ENCODE results near the gene CACNA2D2.

Gene CACNA2D2

DNA sequence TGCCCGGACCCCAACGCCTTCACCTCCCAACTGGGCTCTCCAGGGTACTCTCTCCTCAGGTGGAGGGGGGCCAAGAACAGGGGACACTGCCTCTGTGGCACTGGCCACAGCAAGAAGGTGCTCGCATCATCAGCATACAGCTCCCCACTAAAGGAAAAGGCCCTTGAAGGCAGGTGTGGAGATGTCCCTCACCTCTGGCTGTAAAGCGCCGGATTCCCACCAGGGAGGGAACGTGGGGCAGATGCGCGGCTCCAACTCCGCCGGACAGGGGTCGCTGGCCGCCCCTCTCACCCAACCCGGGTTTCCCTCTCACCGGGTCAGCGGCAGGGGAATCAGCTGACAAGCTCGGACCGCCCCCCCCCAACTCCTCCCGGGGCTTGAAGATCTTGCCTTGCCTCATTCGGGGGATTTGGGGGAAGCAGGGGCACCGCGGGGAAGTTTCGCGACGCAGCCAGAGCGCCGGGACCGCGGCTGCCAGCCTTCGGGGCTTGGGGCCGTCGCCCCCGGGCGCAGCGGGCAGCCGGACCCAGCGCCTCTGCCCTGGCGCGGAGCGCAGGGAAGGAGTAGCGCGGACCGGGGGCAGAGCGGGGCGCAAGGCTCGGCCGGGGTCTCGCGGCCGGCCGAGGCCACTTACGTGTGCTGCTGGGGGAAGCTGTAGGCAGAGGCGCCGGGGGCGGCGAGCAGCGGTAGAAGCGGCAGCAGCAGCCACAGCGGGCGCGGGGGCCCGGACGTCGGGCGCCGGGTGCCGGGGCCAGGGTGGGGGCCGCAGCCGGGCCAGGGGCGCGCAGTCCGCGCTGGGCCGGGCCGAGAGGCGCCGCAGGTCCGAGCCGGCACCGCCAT is 630 bp downstream of the CACNA2D2 start:
- Histone ChIP-seq H3K27me3 (ENCODE audit: insufficient read depth, poor library complexity, severe bottlenecking) (peaks cover 34% of the 10 kb centered on the region), H3K27ac (replicated peaks) (no peak overlapping the region), H3K4me3 (replicated peaks; ENCODE audit: insufficient read depth, low read length) (no peak overlapping the region)
- no peak for DNase-seq (ENCODE audit: low read depth in 1 of 2, low spot score in 1 of 2)
- TF ChIP-seq, protein P1, sequence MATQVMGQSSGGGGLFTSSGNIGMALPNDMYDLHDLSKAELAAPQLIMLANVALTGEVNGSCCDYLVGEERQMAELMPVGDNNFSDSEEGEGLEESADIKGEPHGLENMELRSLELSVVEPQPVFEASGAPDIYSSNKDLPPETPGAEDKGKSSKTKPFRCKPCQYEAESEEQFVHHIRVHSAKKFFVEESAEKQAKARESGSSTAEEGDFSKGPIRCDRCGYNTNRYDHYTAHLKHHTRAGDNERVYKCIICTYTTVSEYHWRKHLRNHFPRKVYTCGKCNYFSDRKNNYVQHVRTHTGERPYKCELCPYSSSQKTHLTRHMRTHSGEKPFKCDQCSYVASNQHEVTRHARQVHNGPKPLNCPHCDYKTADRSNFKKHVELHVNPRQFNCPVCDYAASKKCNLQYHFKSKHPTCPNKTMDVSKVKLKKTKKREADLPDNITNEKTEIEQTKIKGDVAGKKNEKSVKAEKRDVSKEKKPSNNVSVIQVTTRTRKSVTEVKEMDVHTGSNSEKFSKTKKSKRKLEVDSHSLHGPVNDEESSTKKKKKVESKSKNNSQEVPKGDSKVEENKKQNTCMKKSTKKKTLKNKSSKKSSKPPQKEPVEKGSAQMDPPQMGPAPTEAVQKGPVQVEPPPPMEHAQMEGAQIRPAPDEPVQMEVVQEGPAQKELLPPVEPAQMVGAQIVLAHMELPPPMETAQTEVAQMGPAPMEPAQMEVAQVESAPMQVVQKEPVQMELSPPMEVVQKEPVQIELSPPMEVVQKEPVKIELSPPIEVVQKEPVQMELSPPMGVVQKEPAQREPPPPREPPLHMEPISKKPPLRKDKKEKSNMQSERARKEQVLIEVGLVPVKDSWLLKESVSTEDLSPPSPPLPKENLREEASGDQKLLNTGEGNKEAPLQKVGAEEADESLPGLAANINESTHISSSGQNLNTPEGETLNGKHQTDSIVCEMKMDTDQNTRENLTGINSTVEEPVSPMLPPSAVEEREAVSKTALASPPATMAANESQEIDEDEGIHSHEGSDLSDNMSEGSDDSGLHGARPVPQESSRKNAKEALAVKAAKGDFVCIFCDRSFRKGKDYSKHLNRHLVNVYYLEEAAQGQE (IDR thresholded peaks at IDR 0.05; ENCODE audit: insufficient replicate concordance, low read depth) = no peak
- TF ChIP-seq GABPA (IDR thresholded peaks at IDR 0.05; ENCODE audit: low read depth) (no peak), POLR2AphosphoS5 (IDR thresholded peaks at IDR 0.05; ENCODE audit: low read depth) (no peak), SPI1 (IDR thresholded peaks at IDR 0.05; ENCODE audit: borderline replicate concordance, low read depth) (no peak)
- TF ChIP-seq, protein P2, sequence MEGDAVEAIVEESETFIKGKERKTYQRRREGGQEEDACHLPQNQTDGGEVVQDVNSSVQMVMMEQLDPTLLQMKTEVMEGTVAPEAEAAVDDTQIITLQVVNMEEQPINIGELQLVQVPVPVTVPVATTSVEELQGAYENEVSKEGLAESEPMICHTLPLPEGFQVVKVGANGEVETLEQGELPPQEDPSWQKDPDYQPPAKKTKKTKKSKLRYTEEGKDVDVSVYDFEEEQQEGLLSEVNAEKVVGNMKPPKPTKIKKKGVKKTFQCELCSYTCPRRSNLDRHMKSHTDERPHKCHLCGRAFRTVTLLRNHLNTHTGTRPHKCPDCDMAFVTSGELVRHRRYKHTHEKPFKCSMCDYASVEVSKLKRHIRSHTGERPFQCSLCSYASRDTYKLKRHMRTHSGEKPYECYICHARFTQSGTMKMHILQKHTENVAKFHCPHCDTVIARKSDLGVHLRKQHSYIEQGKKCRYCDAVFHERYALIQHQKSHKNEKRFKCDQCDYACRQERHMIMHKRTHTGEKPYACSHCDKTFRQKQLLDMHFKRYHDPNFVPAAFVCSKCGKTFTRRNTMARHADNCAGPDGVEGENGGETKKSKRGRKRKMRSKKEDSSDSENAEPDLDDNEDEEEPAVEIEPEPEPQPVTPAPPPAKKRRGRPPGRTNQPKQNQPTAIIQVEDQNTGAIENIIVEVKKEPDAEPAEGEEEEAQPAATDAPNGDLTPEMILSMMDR (IDR thresholded peaks at IDR 0.05; ENCODE audit: insufficient read depth, low read length) = no peak

DNA sequence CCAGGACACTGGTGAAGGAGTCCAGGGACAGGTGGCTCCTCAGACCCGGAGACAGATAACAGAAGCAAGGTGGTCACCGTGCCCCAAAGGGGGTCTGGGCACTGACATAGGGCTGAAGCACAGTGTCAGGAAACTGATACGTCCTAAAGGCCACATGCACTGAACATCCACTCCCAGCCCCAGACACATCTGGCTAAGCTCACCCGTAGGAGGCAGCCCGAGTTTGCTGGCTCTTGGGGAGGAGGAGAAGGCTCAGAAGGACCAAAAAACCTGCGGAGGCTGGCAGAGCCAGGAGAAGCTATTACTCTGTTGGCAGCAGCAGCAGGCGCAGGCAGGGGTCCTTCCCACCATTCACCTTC is 1.2 kb downstream of the CACNA2D2 start:
- TF ChIP-seq, protein P2 (IDR thresholded peaks at IDR 0.05; ENCODE audit: insufficient read depth, low read length) = no peak
- TF ChIP-seq, protein P1 (IDR thresholded peaks at IDR 0.05; ENCODE audit: insufficient replicate concordance, low read depth) = no peak
- no peak for TF ChIP-seq POLR2AphosphoS5 (IDR thresholded peaks at IDR 0.05; ENCODE audit: low read depth)
- no peak for TF ChIP-seq SPI1 (IDR thresholded peaks at IDR 0.05; ENCODE audit: borderline replicate concordance, low read depth)
- TF ChIP-seq GABPA (IDR thresholded peaks at IDR 0.05; ENCODE audit: low read depth) = no peak
- Histone ChIP-seq H3K27ac (replicated peaks) (no peak overlapping the region), H3K4me3 (replicated peaks; ENCODE audit: insufficient read depth, low read length) (no peak overlapping the region), H3K27me3 (ENCODE audit: insufficient read depth, poor library complexity, severe bottlenecking) (peaks cover 34% of the 10 kb centered on the region)
- DNase-seq (ENCODE audit: low read depth in 1 of 2, low spot score in 1 of 2) = no peak

DNA sequence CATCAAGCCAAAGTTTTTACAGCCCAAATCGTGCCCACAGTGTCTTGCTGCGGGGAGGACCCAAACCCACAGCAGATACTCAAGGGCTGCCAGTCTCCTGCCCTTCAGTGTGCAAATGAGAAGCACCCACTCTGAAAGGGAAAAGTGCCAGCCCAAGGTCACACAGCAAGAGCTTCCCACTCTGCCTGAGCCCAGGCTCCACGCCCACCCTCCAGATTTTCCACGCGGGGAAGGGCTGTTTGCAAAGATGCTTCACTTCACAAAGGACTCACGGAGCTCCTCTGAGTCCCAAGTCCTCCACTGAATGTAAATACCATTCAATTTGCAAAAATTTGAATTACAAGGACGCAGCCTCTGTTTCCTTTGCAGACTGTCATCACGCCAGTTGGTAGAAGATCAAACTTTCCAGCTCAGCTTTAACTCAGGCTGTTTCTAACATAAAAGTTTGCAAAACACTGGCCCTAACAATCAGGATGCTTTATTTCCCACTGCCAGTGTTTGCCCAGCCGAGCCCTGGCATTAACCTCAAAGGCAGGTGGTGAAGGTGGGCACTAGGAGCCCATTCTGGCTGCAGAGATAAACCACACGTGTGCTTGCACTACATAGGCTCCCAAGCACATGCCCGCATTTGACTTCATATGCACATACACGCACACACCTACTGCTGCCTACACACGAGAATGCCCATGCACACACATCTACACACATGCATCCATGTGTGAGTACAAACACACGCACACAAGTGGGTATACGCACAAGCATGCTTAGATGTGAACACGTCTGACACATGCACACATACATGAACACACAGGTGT is 7.6 kb downstream of the CACNA2D2 start:
- no peak for DNase-seq (ENCODE audit: low read depth in 1 of 2, low spot score in 1 of 2)
- TF ChIP-seq SPI1 (IDR thresholded peaks at IDR 0.05; ENCODE audit: borderline replicate concordance, low read depth) = no peak
- TF ChIP-seq, protein P2 (IDR thresholded peaks at IDR 0.05; ENCODE audit: insufficient read depth, low read length) = no peak
- TF ChIP-seq, protein P1 (IDR thresholded peaks at IDR 0.05; ENCODE audit: insufficient replicate concordance, low read depth) = no peak
- TF ChIP-seq POLR2AphosphoS5 (IDR thresholded peaks at IDR 0.05; ENCODE audit: low read depth) = no peak
- TF ChIP-seq GABPA (IDR thresholded peaks at IDR 0.05; ENCODE audit: low read depth) = no peak
- no peak overlapping the region for H3K4me3 ChIP-seq (replicated peaks; ENCODE audit: insufficient read depth, low read length)
- no peak overlapping the region for H3K27ac ChIP-seq (replicated peaks)
- H3K27me3 ChIP-seq (ENCODE audit: insufficient read depth, poor library complexity, severe bottlenecking) = peaks cover 1% of the 10 kb centered on the region
